Stimulated activated naive B cell treated with anti-CD40 and anti-IgM and Interleukin-4, amounts not matched to agents 10 μg/mL and 1 μg/mL and 100 μg/mL, for 72 hours (primary cell): ENCODE data around the gene FUT3.
A peak's percentile ranks its signal among the peaks of the same experiment; 100 is the strongest.
"Not testable (repeated sequence)": the region's sequence is repeated elsewhere in the genome, so short reads cannot be mapped to it uniquely, and the experiment has no call there.

Source experiments
- ATAC-seq, 2 donors: fragments of 150-1000 bp; cut with Tn5 transposase; replicated peaks; 2 replicates each; pipeline ENCODE4 v1.10.0; 2021; ENCODE audit warnings: moderate library complexity in 1 of 2
- DNase-seq: peaks from one replicate; pipeline ENCODE4 v3.0.0; 2021
- H3K27ac Mint-ChIP-seq: one replicate; pipeline ENCODE4 v1.8.0; 2022; ENCODE audit warnings: mild to moderate bottlenecking, mixed read lengths
- H3K27me3 Mint-ChIP-seq, 2 donors: one replicate each; pipeline ENCODE4 v1.8.0; 2022; ENCODE audit warnings: mixed read lengths in 2 of 2
- H3K36me3 Mint-ChIP-seq, 2 donors: one replicate each; pipeline ENCODE4 v1.8.0; 2022; ENCODE audit warnings: mixed read lengths in 2 of 2, mild to moderate bottlenecking in 1 of 2
- H3K4me1 Mint-ChIP-seq, 2 donors: one replicate each; pipeline ENCODE4 v1.8.0; 2022; ENCODE audit warnings: mixed read lengths in 2 of 2, mild to moderate bottlenecking in 1 of 2
- H3K4me3 Mint-ChIP-seq, 2 donors: one replicate each; pipeline ENCODE4 v1.8.0; 2022; ENCODE audit warnings: mild to moderate bottlenecking in 2 of 2, mixed read lengths in 2 of 2, moderate library complexity in 1 of 2
- H3K9me3 Mint-ChIP-seq, 2 donors: one replicate each; pipeline ENCODE4 v1.8.0; 2022; ENCODE audit warnings: mixed read lengths in 2 of 2, mild to moderate bottlenecking in 1 of 2

FUT3 gene

GRCh38 chr19:5844456-5845433 lies 6.5 kb downstream of the FUT3 start:
- no peaks in the 10 kb centered on the region for H3K4me1 Mint-ChIP-seq
- H3K27ac Mint-ChIP-seq, result no peak overlapping the region
- DNase-seq, result no peak
- H3K4me3 Mint-ChIP-seq, result no peak overlapping the region
- H3K9me3 Mint-ChIP-seq, result no peaks in the 10 kb centered on the region
- no peak for ATAC-seq
- H3K36me3 Mint-ChIP-seq, result no peaks in the 10 kb centered on the region
- H3K27me3 Mint-ChIP-seq, result peaks cover 0 to 5% of the 10 kb centered on the region in 2 donors

DNA sequence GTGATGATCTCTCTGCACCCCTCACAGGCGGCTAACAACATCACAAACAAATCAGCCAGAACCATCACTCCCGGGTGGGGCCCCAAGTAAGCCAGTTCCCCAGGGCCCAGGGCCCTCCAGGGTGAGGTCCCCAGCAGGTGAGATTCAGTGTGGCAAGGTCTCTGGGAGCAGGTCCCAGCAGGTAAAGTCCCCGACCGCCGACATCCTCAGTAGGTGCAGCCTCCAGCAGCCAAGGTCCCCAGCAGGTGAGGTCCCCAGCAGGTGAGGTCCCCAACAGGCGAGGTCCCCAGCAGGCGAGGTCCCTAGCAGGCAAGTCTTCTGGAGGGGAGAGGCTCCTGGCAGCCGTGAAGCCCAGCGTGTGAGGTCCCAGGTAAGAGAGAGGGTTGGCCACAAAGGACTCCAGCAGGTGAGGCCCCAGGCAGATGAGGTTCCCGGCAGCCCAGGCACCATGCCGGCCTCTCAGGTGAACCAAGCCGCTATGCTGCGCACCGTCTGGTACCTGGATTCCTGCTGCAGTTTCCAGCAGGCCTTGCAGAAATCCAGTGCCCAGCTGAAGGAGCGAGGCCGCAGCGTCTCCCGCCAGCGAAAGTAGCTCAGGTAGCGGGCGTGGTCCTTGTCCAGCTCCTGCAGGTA lies 7.8 kb downstream of the FUT3 start:
- DNase-seq (no peak), ATAC-seq (no peak)
- Mint-ChIP-seq H3K4me3 (no peak overlapping the region), H3K9me3 (no peaks in the 10 kb centered on the region), H3K4me1 (peaks cover 2 to 3% of the 10 kb centered on the region in 2 donors), H3K27ac (no peak overlapping the region), H3K27me3 (peaks cover 2 to 9% of the 10 kb centered on the region in 2 donors), H3K36me3 (no peaks in the 10 kb centered on the region)

DNA sequence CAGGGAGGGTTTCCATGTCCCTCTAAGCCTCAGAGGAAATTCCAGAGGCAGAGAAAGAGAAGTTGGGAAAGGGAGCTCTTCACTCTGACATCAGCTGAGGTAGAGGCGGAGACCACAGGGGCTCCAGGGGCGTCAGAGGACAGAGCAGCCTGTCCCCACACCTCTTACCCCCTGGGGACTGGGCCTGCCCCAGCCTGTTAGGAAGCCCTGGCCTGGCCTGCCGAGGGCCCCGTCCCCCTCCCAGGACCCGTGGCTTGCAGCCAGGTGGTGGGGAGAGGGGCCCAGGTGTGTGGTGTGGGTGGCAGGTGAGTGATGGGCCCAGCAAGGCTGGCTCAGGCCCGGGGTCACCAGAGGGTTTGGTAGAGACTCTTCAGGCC lies 9.5 kb downstream of the FUT3 start:
- not testable (repeated sequence) for H3K27ac Mint-ChIP-seq, H3K4me1 Mint-ChIP-seq, H3K36me3 Mint-ChIP-seq, DNase-seq, ATAC-seq, H3K9me3 Mint-ChIP-seq, H3K4me3 Mint-ChIP-seq
- peaks cover 9 to 21% of the 10 kb centered on the region in 2 donors for H3K27me3 Mint-ChIP-seq

DNA sequence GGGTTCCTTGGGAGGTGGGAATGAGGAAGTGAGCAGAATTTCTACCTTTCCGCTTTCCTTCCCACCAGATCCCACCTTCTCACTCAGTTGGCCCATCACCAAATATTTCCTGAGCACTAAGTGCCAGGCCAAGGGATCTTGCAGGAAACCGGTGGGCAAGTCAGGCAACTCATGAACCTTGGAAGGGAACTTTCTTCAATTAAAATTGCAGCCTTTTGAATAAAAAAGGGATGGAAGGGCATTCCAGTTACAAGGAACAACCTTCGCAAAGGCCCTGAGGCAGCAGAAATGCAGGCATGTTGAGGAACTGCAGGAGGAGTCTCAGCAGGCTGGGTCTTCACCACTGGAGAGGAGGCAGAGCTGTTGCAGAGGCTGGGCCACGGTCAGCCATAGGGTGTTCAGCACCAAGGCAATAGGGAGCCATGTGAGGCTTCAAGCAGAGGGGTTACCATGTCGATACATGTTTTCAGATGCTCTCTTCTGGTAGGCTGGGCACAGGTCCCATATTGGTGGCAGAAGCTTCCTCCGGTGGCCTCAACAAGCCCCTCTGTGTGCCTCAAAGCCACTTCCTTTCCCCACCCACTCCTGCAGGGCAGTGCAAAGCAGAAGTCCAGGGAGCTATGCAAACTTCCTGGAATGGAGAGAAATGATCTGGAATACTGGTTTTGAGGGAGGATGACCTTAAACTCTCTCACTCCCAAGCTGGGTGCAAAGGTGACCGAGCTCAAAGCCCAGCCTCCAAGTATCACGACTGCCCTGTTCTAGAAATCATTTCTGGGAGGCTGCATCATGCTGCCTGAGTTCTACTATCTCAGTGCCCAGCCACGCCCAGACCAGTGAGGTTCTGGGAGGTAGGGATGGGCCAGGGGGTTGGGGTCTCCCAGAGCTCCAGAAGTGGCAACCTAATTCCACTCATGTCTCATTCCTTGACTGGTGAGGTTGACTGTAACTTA lies 11.9 kb downstream of the FUT3 start, which contains the start of gene FUT6:
TSS of gene FUT6 (minus strand) at position 638 of the 953 bp plus-strand sequence. CDS start 7,135 bp downstream, outside the sequence.
- no peak for ATAC-seq
- H3K27me3 Mint-ChIP-seq, result peaks cover 9 to 21% of the 10 kb centered on the region in 2 donors
- no peak within 1 kb of the TSS for H3K4me3 Mint-ChIP-seq
- H3K27ac Mint-ChIP-seq, result no peak within 1 kb of the TSS
- H3K4me1 Mint-ChIP-seq, result peaks cover 2 to 9% of the 10 kb centered on the region in 2 donors
- DNase-seq, result no peak
- H3K36me3 Mint-ChIP-seq, result no peaks in the 10 kb centered on the region
- no peaks in the 10 kb centered on the region for H3K9me3 Mint-ChIP-seq

GRCh38 chr19:5838353-5839064 lies 12.7 kb downstream of the FUT3 start:
- DNase-seq (no peak), ATAC-seq (peak; percentile 52)
- no peaks in the 10 kb centered on the region for H3K9me3 Mint-ChIP-seq
- H3K4me1 Mint-ChIP-seq, result peaks cover 2 to 9% of the 10 kb centered on the region in 2 donors
- H3K36me3 Mint-ChIP-seq, result no peaks in the 10 kb centered on the region
- H3K27ac Mint-ChIP-seq, result no peak overlapping the region
- no peak overlapping the region for H3K4me3 Mint-ChIP-seq
- peaks cover 9 to 21% of the 10 kb centered on the region in 2 donors for H3K27me3 Mint-ChIP-seq

DNA sequence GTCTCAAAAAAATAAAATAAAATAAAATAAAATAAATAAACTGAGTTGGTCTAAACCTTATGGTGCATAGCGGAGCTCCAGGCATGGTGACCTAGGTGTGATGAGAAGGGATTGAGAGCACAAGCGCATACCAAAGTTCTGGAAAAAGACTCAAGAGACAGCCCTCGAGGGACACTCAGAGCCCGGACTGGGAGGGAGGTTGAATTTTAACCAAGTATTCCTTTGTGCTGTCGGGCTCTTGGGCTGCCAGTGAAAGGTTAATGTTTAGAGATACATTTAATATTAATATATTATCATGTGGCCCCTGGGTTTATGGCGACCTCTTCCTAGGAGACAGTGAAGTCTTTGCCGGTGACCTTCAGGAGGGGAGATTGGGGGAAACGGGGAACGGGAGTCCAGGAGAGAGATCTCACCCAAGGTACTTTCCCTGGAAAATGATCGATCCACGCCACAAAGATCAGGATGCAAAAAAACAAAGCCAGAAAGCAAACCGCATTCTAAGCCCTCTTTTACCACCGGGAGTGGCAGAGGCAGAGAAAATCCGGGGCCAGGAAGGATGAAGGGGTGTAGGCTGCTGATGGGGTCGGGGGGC lies 13.4 kb downstream of the FUT3 start:
- no peaks in the 10 kb centered on the region for H3K36me3 Mint-ChIP-seq
- H3K9me3 Mint-ChIP-seq, result no peaks in the 10 kb centered on the region
- peaks cover 2 to 9% of the 10 kb centered on the region in 2 donors for H3K4me1 Mint-ChIP-seq
- DNase-seq (no peak), ATAC-seq (no peak)
- peaks cover 9 to 16% of the 10 kb centered on the region in 2 donors for H3K27me3 Mint-ChIP-seq
- H3K4me3 Mint-ChIP-seq, result no peak overlapping the region
- no peak overlapping the region for H3K27ac Mint-ChIP-seq

DNA sequence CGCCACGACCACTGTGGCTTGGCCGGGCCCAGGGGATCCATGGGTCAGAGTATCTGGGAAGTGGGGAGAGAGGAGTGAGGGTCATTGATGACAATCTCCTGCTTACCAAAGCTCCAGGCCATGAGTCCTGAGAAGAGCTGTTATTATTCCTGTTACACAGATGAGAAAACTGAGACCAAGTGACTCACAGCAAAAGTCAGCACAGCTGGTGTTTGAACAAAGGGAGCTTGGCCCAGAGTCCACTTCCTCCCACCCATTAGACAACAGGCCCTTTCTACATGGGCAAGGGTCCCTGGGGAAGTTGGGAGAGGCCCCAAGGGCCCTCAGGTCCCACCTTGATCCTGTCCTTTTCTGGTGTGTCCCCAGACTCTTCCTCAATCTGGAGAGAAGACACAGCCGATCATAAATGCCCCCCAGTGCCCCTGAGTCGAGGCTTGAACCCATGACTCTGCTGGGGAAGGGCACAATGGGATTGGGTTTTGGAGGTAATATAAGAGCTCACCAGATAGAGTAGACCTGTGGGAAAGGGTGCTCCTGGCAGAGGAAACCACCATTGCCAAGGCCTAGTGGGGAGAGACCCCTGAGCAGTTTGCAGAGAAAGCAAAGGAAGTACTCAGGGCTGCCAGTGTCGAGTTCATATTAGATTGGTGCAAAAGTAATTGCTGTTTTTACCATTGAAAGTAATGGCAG lies 18.6 kb downstream of the FUT3 start:
- peaks cover 6 to 8% of the 10 kb centered on the region in 2 donors for H3K36me3 Mint-ChIP-seq
- peaks cover 9 to 28% of the 10 kb centered on the region in 2 donors for H3K27me3 Mint-ChIP-seq
- ATAC-seq (no peak), DNase-seq (no peak)
- H3K4me3 Mint-ChIP-seq, result no peak overlapping the region
- H3K27ac Mint-ChIP-seq, result no peak overlapping the region
- peaks cover 5 to 10% of the 10 kb centered on the region in 2 donors for H3K4me1 Mint-ChIP-seq
- no peaks in the 10 kb centered on the region for H3K9me3 Mint-ChIP-seq

DNA sequence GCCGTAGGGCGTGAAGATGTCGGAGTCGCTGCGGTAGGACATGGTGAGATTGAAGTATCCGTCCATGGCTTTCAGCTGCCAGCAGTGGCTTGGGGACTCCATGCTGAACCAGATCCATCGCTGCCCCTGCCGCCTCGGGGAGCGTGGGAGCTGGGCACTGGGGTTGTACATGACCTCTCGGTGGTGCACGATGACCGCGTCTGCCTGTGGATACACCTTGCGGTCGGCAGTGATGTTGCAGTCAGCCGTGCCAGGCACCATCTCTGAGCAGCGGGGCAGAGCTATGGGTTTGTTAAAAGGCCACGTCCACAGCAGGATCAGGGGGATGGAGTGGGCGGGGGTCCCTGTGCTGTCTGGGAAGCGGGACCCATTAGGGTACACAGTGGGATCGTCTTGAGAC lies 19.2 kb downstream of the FUT3 start:
- no peak for ATAC-seq
- no peaks in the 10 kb centered on the region for H3K9me3 Mint-ChIP-seq
- DNase-seq, result no peak
- H3K27me3 Mint-ChIP-seq, result peaks cover 9 to 27% of the 10 kb centered on the region in 2 donors
- peaks cover 6 to 8% of the 10 kb centered on the region in 2 donors for H3K36me3 Mint-ChIP-seq
- peaks cover 8 to 14% of the 10 kb centered on the region in 2 donors for H3K4me1 Mint-ChIP-seq
- H3K27ac Mint-ChIP-seq, result no peak overlapping the region
- H3K4me3 Mint-ChIP-seq, result no peak overlapping the region

GRCh38 chr19:5831159-5831558 lies 20.1 kb downstream of the FUT3 start:
- peaks cover 9 to 32% of the 10 kb centered on the region in 2 donors for H3K27me3 Mint-ChIP-seq
- peaks cover 15 to 23% of the 10 kb centered on the region in 2 donors for H3K4me1 Mint-ChIP-seq
- peaks cover 6 to 8% of the 10 kb centered on the region in 2 donors for H3K36me3 Mint-ChIP-seq
- ATAC-seq (no peak), DNase-seq (no peak)
- H3K27ac Mint-ChIP-seq, result no peak overlapping the region
- H3K4me3 Mint-ChIP-seq, result no peak overlapping the region
- no peaks in the 10 kb centered on the region for H3K9me3 Mint-ChIP-seq

- ATAC-seq (no peak), DNase-seq (no peak)
- Mint-ChIP-seq H3K27me3 (peaks cover 9 to 32% of the 10 kb centered on the region in 2 donors), H3K36me3 (peaks cover 6 to 8% of the 10 kb centered on the region in 2 donors), H3K9me3 (no peaks in the 10 kb centered on the region), H3K4me1 (peaks cover 15 to 23% of the 10 kb centered on the region in 2 donors), H3K4me3 (peak overlapping the region; percentile 71 to 89), H3K27ac (no peak overlapping the region)
Measured at GRCh38 chr19:5829567-5830310, 21.5 kb downstream of the FUT3 start.

- Mint-ChIP-seq H3K36me3 (peaks cover 6 to 8% of the 10 kb centered on the region in 2 donors), H3K4me3 (peak overlapping the region; percentile 89 to 100), H3K9me3 (no peaks in the 10 kb centered on the region), H3K27ac (peak overlapping the region; percentile 99), H3K4me1 (peaks cover 15 to 23% of the 10 kb centered on the region in 2 donors), H3K27me3 (peaks cover 9 to 32% of the 10 kb centered on the region in 2 donors)
- peak; percentile 42 for DNase-seq
- ATAC-seq, result peak in 1 of 2 donors; percentile 9
Measured at GRCh38 chr19:5828661-5829566, 22.3 kb downstream of the FUT3 start.
